CD4-positive, alpha-beta T cell treated with Interleukin-2 at 100 ng/mL for 4 hours (primary cell): Measurements from ENCODE around the gene ATP6V1E1.
A peak's percentile ranks its signal among the peaks of the same experiment; 100 is the strongest.
"Not testable (repeated sequence)": the region's sequence is repeated elsewhere in the genome, so short reads cannot be mapped to it uniquely, and the experiment has no call there.

Source experiments
- DNase-seq: peaks from one replicate; pipeline ENCODE4 v3.0.0-alpha.2; 2020; ENCODE audit warnings: low spot score

ATP6V1E1 gene

DNA sequence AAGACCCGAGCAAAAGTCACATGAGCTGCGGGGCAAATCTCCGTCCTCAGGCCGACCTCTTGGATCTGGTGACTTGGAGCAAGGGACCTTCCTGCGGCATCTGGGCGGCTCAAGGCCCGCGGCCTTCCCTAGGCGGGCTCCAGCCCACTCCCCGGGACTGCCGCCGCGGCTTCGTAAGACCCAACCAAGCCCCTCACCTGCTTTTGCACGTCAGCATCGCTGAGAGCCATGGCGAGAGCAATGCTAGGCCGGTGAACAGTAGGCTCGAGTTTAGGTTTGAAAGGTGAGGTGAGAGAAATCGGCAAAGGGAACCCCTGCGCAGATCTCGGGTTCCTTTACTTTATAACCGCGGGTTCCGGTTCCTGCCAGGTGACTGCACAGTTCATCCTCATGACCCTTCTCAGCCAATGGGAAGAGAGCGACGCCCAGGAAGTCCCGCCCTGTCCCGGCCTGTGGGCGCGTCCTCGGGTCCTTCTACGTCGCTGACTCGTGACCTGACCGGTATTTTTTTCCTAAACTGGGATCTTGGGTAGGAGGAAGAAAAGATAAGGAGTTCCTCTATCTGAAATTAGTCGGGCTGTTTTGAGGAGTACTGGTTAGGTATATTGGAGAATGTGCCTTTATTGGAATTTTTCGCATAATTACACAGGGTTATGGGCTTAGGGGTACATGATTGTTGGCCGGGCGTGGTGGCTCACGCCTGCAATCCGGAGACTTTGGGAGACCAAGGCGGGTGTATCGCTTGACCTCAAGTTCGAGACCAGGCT is at the start of gene ATP6V1E1:
ATP6V1E1 (minus strand) TSS at position 344 of the 767 bp plus-strand sequence; CDS start at position 230, 114 bp downstream.
- DNase-seq, result peak; percentile 97

DNA sequence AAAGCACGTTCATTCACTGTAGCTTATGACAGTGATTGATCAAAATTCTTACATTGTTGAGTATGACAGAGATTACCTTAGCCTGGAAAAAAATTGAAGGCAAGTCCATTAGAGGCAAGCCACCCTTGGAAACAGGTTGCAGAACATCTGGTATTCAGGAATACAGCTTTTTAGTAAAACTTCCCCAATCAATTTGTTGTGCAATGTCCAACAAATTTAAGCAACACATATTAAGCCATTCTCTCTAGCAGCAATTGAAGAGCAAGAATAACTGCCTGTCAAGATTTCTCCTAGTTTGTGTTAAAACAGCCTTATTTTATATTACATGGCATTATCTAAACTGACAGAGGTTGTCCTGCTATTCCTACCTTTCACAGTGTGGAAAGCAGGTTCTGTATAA is 47.0 kb upstream of the ATP6V1E1 start:
- no peak for DNase-seq

DNA sequence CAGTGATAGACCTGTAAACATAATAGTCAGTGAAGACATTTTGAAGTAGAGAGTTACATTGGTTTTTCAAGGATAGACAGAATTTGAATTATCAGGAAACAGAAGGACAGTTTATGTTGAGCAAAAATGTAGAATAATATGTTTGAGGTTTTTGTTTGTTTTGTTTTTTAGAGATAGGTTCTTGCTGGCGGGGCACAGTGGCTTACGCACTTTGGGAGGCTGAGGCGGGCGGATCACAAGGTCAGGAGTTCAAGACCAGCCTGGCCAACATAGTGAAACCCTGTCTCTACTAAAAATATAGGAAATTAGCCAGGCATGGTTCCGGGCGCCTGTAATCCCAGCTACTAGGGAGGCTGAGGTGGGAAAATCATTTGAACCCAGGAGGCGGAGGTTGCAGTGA is 45.6 kb upstream of the ATP6V1E1 start:
- DNase-seq, result no peak

DNA sequence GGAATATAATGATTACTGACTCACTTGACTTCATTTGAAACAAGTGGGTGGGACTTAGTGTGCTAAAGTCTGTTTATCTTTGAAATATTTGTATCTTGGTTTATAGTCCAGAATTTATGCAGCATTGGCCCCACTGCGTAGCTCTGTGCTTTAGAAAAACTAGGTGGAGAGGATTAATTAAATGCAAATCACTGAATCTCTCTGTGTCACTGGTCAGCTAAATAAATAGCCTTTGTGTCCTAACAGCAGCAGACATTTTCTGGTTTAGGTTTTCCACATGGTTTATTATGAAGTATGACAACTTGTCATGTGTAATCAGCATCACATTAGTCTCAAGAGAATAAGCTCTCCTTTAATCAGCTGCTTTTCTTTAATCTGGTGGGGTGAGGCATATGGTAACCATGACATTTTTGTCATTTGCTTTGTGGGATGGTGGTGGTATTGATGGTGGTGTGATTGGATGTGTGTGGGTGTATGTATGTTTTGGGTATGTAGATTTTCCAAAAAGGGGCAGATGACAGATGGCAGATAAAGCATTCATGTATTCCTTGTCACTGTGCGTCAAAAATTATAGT is 44.0 kb upstream of the ATP6V1E1 start:
- DNase-seq, result no peak

DNA sequence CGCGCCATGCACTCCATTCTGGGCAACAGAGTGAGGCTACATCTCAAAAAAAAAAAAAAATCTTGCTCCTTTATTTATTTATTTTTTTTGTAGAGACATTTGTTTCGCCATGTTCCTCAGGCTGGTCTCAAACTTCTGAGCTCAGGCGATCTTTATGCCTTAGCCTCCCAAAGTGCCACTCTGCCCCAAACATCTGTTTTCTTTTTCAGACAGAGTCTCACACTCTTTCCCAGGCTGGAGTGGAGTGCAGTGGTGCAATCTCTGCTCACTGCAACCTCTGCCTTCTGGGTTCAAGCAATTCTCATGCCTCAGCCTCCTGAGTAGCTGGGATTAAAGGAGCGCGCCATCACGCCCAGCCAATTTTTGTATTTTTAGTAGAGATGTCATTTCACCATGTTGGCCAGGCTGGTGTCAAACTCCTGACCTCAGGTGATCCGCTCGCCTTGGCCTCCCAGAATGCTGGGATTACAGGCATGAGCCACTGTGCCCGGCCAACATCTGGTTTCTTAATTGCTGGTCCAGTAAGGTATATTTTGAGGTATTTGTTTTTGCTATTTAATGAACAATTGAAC is 43.1 kb upstream of the ATP6V1E1 start:
- DNase-seq, result not testable (repeated sequence)

DNA sequence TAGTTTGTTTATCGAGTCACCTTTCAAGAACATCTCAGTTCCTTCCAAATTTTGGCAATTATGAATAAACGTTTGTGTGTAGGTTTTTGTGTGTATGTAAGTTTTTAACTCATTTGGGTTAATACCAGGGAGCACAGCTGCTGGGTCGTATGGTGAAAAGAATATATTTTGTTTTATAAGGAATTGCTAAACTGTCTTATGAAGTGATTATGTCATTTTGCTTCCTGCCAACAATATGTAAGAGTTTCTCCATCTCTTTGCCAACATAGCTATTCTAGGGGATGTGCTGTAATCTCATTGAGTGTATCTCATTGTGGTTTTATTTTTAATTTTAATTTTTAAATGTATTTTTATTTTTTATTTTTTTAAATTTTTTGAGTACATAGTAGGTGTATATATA is 37.3 kb upstream of the ATP6V1E1 start:
- DNase-seq, result no peak

DNA sequence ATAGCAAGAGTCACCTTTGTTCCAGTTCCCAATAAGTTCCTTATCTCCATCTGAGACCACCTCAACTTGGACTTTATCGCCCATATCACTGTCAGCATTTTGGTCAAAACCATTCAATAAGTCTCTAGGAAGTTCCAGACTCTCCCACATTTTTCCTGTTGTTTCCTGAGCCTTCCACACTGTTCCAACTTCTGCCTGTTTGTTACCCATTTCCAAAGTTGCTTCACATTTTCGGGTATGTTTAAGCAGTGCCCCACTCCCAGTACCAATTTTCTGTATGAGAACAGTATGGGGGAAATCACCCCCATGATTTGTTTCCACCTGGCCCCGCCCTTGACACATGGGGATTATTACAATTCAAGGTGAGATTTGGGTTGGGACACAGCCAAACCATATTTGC is 36.7 kb upstream of the ATP6V1E1 start:
- DNase-seq, result no peak

DNA sequence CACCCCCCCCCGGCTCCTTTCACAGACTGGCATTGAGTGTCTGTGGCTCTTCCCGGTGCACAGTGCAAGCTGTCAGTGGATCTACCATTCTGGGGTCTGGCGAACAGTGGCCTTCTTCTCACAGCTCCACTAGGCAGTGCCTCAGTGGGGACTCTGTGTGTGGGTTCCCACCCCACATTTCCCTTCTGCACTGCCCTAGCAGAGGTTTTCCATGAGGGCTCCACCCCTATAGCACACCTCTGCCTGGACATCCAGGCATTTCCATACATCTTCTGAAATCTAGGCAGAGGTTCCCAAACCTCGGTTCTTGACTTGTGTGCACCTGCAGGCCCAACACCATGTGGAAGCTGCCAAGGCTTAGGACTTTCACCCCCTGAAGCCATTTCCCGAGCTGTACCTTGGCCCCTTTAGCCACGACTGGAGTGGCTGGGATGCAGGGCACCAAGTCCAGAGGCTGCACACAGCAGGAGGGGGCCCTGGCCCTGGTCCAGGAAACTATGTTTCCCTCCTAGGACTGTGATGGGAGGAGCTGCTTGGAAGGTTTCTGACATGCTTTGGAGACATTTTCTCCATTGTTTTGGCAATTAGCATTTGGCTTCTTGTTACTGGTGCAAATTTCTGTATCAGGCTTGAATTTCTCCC is 36.0 kb upstream of the ATP6V1E1 start:
- DNase-seq, result no peak

DNA sequence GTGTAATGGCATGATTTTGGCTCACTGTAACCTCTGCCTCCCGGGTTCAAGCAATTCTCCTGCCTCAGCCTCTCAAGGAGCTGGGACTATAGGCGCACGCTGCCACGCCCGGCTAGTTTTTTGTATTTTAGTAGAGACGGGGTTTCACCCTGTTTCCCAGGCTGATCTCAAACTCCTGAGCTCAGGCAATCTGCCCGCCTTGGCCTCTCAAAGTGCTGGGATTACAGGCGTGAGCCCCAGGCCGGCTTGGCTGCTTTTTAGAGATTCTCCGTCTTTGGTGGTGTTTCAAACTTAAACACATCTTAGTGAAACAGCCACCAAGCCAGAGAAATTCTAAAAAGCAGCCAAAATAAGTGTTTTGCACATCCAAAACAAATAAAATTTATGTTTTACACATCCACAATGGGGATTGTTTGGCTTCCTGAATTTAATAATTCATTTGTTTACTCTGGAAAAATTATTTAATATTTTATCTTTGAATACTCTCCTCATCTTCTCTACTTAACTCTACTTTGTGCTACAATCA is 28.4 kb upstream of the ATP6V1E1 start:
- DNase-seq, result no peak

DNA sequence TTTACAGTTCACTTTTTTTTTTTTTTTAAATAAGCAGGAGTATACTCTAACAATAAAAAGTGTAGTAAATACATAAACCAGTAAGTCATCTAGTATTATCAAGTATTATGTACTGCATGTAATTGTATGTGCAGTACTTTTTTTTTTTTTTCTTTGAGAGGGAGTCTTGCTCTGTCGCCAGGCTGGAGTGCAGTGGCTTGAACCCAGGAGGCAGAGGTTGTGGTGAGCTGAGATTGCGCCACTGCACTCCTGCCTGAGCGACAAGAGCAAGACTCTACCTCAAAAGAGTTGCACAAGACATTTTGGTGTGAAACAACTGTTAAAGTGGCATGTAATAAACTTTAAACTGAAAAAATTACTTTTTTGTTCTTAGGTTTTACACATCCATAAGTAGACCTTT is 26.7 kb upstream of the ATP6V1E1 start:
- no peak for DNase-seq

DNA sequence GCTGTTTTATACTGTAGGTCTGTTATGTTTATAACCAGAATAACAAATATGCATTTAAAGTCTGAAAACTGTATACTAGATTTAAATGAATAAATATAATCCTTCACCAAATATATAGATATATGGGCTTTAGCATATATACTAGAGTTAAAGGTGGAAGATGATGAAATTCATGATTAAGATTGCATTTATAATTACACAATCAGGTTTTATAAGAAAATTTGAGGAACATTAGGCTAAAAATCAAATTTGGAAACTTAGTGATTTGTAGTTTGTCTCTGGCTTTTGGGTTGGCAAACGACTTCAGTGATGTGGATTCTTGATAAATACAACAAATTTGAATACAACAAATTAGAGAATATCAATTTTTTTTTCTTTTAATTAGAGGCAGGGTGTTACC is 20.0 kb upstream of the ATP6V1E1 start:
- DNase-seq, result no peak

DNA sequence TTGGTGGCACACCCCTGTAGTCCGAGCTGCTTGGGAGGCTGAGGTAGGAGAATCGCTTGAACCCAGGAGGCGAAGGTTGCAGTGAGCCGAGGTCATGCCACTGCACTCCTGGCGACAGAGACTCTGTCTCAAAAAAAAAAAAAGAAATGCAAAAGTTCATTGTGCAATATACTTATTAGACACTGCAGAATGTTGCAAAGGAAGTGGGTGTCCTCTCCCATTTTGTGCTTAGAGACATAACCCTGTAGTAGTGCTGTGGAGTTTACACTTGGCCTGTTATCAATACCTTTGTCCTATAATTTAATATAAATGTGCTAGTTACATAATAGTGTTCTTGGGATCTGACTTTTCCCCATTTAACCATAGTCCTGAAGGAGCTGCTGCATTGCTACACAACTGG is 19.4 kb upstream of the ATP6V1E1 start:
- DNase-seq, result no peak

DNA sequence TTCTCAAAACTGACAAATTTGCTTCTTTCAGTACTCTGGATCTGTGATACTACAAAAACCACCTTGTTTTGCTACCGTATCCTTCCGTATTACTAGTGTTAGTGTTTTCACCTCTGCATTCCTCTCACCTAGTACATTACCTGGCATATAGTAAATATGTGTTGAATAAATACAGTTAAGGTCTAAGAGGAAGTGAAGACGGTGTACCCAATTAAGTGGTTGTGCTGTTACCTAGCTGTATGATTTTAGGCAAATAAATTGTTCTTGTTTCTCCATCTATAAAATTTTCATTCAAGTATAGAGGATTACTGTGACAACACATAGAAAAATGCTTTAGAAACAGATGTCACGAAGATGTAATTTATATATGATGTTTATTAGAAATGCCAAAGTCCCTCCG is 18.9 kb upstream of the ATP6V1E1 start:
- no peak for DNase-seq

DNA sequence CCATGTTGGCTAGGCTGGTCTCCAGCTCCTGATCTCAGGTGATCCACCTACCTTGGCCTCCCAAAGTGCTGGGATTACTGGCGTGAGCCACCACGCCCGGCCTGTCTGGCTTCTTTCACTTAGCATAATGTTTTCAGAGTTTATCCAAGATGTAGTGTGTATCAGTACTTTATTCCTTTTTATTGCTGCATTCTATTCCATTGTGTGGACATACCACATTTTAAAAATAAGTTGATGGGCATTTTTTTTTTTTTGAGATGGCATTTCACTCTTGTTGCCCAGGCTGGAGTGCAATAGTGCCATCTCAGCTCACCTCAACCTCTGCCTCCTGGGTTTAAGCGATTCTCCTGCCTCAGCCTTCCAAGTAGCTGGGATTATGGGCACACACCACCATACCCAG is 13.8 kb upstream of the ATP6V1E1 start:
- not testable (repeated sequence) for DNase-seq

DNA sequence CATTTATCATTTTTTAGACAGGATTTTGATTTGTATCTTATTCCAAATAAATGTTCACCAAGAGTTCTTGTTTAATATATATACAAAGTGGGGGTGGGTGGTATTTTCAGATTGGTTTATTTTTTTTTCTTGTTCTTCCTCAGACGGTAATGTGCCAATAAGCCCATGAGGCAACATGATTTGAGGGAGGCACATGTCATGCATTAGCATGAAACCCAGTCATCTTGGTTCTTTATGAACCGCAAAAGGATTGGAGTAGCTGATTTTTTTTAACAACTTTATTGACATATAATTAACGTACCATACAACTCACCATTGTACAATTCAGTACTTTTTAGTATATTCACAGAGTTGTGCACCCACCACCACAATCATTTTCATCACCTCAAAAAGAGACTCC is 12.7 kb upstream of the ATP6V1E1 start:
- no peak for DNase-seq

DNA sequence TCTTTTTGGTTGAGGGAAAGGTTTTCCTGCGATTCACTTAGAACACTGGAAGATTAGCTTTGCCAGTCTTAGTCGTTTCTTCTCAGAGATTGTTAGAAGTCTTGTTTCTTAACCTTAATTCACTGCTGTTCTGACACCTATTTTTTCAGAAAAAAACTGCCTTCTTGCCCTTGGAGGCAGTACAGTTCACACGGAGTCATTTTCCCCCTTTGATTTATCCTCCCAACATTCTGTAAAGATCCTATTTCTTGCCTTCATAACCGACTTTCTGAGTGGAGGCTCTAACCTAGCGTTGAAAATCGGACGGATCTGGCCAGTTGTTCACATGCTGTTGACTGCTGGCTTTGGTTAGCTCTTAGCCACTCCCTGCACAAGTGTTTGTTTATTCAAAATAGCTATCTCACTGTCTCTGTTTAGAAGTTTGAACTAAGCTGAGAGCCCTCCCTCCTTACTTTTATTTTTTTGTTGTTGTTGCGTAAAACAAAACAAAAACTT is 10.7 kb upstream of the ATP6V1E1 start:
- peak; percentile 6 for DNase-seq

DNA sequence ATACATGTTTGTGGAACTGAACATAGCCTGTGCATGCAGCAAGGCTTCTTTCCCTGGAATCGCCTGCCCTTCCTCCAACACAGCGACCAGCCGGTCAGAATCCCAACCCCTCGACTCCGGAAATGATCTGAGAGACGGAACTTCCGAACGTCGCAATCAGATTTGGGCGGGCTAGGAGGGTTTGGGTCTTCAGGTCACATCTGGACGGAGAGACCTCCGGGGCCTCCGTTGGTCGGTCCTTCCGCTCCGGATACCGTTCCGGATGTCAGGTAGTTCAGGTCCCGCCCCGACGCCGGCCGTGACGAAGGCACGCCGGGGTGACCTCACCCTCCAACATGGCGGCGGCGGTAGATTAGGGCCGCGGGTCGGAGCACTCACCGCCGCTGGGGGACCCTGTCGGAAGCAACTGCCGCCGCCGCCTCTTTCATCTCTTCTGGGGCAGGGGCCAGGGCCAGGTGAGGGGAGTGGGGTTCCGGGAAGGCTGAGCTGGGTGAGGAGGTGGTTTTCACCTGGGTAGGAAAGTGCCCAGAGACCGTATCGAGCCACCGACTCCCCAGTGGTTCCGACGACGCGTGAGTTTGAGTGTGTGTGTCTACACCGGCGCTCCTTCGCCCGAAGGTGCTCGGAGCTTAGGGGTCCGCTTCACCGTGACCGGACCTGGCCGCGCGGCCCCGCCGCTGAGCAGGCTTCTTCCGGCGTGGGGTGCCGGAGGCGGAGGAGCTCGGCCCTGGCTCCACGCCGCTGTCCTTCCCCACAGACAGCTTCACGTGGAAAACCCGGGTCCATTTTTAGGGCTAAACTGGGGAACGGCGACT is 10.1 kb upstream of the ATP6V1E1 start, which contains the start of gene BCL2L13:
BCL2L13 (plus strand) TSS at position 326 of the 815 bp plus-strand sequence. CDS start 16,955 bp downstream, outside the sequence.
- DNase-seq, result peak; percentile 86

DNA sequence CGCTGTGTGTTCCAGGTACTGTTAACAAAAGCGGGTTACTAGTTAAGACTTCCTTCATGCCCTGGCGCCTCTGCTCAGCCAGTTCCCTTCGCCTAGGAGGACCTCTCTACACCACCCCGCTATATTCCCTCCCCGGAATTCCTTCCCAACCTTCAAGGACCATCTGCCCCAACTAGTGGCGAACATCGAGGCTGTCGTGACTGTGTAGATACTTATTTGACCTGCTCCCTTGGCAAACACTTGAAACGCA is 9.6 kb upstream of the ATP6V1E1 start:
- DNase-seq, result no peak

DNA sequence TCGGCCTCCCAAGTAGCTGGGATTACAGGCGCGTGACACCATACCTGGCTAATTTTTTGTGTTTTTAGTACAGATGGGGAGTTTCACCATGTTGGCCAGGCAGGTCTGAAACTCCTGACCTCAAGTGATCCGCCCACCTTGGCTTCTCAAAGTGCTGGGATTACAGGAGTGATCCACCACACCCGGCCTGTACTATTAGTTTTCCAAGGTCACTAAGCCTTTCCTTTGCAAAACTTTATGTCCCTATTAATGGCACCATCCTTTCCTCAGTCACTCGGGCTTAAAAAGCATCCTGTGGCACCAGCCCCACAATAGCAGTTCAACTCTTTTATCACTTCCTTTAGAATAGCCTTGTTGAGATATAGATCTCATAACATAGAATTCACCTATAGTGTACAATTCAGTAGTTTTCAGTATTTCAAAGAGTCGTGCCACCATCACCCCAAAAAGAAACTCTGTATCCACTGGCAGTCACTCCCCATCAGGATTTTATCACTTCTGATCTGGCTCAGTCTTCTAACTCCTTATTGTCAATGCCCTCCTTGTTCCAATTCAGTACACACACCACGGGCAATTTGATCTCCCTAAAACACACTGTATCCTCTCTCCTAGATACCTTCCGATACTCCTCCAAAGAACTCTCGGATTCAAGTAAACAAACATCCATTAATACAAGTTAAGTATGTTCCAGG is 9.1 kb upstream of the ATP6V1E1 start:
- DNase-seq, result no peak

DNA sequence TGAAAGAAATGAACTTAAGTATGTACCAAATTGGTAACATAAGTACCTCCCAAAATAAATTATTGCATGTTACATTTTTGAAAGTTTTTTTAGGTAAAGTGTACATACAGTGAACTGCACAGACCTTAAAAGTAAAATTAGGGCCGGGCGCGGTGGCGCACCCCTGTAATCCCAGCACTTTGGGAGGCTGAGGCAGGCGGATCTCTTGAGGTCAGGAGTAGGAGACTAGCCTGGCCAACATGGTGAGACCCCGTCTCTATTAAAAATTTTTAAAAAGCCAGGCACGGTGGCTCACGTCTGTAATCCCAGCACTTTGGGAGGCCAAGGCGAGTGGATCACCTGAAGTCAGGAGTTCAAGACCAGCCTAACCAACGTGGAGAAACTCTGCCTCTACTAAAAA is 8.3 kb upstream of the ATP6V1E1 start:
- not testable (repeated sequence) for DNase-seq

DNA sequence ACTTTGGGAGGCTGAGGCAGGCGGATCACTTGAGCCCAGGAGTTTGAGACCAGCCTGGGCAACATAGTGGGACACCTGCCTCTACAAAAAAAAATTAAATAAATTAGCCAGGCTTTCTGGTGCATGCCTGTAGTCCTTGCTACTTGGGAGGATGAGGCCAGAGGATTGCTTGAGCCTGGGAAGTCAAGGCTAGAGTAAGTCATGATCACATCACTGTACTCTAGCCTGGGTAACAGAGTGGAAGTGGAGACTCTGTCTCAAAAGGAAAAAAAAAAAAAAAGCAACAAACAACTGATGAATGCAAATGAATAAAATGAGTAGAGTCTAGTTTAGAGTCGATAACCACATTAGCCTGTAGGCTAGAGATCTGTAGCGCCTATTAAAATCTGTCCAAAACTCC is 6.1 kb upstream of the ATP6V1E1 start:
- no peak for DNase-seq
